Cardiac muscle cell (in vitro differentiated cells and primary cell): Measurements from ENCODE around the gene MUC15. TPM values are rescaled to one million over a fixed set of nuclear protein-coding genes. Genes with fewer than 3 reads are reported as not detected.

Experiments
- DNase-seq, 2 donors: peaks; one replicate each; pipeline versions ENCODE4 v3.0.0 to v3.0.0-alpha.2; 2010 to 2017; ENCODE audit warnings: low read depth in 1 of 2, low spot score in 1 of 2
- H3K27ac ChIP-seq: fragments of 200-600 bp; sonication (generic); 2 replicates; pipeline ENCODE4 v1.5.1; 2016
- H3K27me3 ChIP-seq: fragments of 200-600 bp; sonication (generic); 2 replicates; pipeline ENCODE4 v1.6.0; 2016; ENCODE audit warnings: control low read depth
- H3K36me3 ChIP-seq: fragments of 200-600 bp; sonication (generic); 2 replicates; pipeline ENCODE4 v1.5.1; 2016; ENCODE audit warnings: control low read depth
- H3K4me1 ChIP-seq: fragments of 200-600 bp; sonication (generic); 2 replicates; pipeline ENCODE4 v1.8.1; 2017; ENCODE audit warnings: low read depth, mild to moderate bottlenecking, mixed run types
- H3K4me3 ChIP-seq: fragments of 200-600 bp; sonication (generic); 2 replicates; pipeline ENCODE4 v1.5.1; 2016; ENCODE audit warnings: mild to moderate bottlenecking
- H3K9me3 ChIP-seq: fragments of 200-600 bp; sonication (generic); 2 replicates; pipeline ENCODE4 v1.5.1; 2017; ENCODE audit warnings: low read depth, mild to moderate bottlenecking, control low read depth
- polyA plus RNA-seq: library from polyadenylated mRNA; unstranded; fragments of >200 nt; fragmentation: Nextera tagmentation; extraction: Ambion mirVana; gene quantifications from 2 replicates; pipeline ENCODE4 v1.2.1, GENCODE V29; 2016
- total RNA-seq: library from RNA; depleted of rRNA; stranded (reverse); fragments of >200 nt; gene quantifications from 2 replicates; pipeline ENCODE4 v1.2.3, GENCODE V29; 2016
- TF ChIP-seq, protein P1 (sequence below): IDR thresholded peaks from 2 replicates; pipeline ENCODE4 v1.5.1; 2012; ENCODE audit warnings: low read depth, mild to moderate bottlenecking, low read length

Gene MUC15
- total and polyA plus RNA-seq, 2 experiments from 2014 or later: not detected

DNA sequence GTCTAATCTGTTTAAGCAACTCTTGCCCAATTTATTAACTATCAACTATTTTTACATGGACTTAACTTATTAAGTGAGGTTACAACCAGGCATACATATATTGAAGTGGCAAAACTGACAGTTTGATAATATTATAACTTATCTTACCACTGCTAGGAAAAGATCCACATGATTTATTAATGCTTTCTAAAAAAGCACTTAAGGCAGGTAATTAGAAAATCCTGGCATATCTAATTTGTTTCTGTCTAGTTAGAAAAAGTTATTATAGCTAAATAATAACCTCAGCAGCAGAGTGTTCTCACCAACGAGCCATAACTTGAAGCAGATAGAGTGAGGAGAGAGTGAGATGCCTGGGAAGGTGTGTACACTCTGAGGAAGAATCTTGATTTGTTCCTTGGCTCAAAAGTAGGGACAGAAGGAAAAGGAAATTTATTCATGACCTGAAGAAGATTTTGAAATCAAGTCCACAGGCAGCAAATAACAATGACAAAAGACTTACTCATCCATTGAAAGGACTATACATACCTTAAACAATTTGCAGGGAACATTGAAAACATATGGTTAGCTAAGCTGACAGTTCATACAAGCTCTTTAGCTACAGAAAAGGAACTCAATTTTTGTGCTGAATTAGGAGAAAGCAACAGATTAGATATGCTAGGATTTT, 7.1 kb upstream of the MUC15 start:
- Histone ChIP-seq H3K36me3 (no peaks in the 10 kb centered on the region), H3K27ac (no peak overlapping the region), H3K9me3 (no peaks in the 10 kb centered on the region), H3K4me1 (no peaks in the 10 kb centered on the region), H3K27me3 (no peaks in the 10 kb centered on the region), H3K4me3 (no peak overlapping the region)
- no peak for DNase-seq
- TF ChIP-seq, protein P1, sequence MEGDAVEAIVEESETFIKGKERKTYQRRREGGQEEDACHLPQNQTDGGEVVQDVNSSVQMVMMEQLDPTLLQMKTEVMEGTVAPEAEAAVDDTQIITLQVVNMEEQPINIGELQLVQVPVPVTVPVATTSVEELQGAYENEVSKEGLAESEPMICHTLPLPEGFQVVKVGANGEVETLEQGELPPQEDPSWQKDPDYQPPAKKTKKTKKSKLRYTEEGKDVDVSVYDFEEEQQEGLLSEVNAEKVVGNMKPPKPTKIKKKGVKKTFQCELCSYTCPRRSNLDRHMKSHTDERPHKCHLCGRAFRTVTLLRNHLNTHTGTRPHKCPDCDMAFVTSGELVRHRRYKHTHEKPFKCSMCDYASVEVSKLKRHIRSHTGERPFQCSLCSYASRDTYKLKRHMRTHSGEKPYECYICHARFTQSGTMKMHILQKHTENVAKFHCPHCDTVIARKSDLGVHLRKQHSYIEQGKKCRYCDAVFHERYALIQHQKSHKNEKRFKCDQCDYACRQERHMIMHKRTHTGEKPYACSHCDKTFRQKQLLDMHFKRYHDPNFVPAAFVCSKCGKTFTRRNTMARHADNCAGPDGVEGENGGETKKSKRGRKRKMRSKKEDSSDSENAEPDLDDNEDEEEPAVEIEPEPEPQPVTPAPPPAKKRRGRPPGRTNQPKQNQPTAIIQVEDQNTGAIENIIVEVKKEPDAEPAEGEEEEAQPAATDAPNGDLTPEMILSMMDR: no peak

DNA sequence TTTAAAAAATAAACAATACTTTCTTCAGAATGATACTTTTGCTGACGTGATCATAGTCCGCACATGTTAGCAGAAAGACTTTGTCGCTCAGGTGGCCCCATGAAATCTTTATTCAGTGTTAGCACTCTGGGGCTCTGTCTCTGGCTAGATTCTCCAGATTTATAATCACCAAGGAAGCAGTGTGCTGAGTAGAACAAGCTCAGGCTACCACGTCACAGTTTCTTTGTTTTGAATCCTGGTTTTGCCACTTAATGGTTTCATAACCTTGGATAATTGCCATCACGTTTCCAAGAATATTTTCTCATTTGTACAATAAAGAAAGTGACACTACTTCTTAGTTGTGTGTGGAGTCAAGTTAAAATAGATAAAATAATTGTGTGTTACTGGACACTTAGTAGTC, 3.9 kb upstream of the MUC15 start:
- Histone ChIP-seq H3K9me3 (no peaks in the 10 kb centered on the region), H3K4me1 (no peaks in the 10 kb centered on the region), H3K4me3 (no peak overlapping the region), H3K27me3 (no peaks in the 10 kb centered on the region), H3K27ac (no peak overlapping the region), H3K36me3 (no peaks in the 10 kb centered on the region)
- TF ChIP-seq, protein P1: no peak
- peak in 1 of 2 donors; percentile 48 for DNase-seq

DNA sequence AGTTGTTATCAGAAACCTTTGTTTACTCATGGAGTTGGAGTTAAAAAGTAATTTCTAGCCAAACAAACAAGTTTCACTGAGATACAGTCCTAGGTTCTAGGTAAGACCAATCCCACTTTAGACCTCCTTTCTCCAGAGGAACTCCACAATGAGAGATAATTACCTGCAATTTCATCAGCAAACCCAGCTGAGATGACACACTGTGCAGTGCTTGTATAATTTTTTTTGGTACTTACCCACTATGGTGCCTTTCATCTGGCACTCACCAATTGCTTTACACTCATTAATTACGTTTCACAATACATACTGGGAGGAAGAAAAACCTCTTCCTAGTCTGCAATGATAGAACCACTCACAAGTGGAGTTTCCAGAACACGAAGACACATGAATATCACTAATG, 1.8 kb upstream of the MUC15 start:
- Histone ChIP-seq H3K9me3 (no peaks in the 10 kb centered on the region), H3K36me3 (no peaks in the 10 kb centered on the region), H3K27ac (no peak overlapping the region), H3K4me3 (no peak overlapping the region), H3K4me1 (no peaks in the 10 kb centered on the region), H3K27me3 (no peaks in the 10 kb centered on the region)
- no peak for DNase-seq
- TF ChIP-seq, protein P1: no peak

DNA sequence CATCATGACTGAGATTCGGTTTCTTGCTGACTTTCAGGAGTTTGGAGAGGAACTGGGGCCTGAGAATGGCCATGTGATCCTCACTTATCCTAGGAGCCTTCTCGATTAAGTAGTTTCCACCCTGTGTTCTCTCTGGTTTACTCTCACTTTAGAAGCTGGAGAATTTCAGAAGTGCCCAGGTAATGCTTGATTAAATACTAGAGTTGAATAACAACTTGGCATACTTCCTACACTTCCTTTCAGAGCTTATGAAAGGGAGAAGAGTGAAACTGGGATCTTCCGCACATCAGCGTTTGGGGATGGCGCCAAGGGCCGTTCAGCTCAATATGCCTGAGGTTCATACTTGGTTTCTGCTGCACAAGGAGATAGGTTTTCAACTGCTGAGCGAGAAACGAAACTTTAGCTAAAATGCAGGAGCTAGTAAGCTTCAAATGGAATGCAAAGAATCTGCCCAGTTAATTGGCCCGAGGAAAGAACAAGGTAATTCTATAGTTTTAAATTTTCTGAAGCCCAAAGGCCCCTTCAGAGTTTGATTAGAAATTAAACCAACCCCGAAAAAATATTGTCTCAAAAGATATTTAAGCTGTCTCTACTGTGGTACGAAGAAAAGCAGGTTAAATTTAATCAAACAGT, 823 bp upstream of the MUC15 start:
- Histone ChIP-seq H3K4me1 (no peaks in the 10 kb centered on the region), H3K27me3 (no peaks in the 10 kb centered on the region), H3K36me3 (no peaks in the 10 kb centered on the region), H3K27ac (no peak overlapping the region), H3K9me3 (no peaks in the 10 kb centered on the region), H3K4me3 (no peak overlapping the region)
- TF ChIP-seq, protein P1: no peak
- no peak for DNase-seq

DNA sequence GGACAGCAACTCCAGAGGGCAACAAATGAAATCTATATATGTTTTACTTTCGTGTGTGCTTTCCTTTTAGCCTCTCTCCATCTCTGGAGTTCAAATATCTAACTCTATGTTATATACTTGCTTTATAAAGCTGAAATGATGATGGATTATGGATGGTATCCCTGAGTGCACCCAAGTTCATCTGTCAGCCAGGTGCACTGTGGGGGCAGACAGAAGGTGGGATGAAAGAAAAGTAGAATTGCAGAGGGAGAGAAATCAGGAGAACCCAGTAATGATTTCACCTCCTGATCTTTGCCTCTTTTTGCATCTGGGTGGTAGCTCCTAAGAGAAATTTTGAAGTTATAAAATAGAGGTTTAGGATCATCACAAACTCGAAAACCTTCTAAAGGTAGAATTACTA, 2.4 kb downstream of the MUC15 start:
- TF ChIP-seq, protein P1: no peak
- DNase-seq: no peak
- H3K27me3 ChIP-seq: no peaks in the 10 kb centered on the region
- no peak overlapping the region for H3K27ac ChIP-seq
- no peaks in the 10 kb centered on the region for H3K4me1 ChIP-seq
- no peak overlapping the region for H3K4me3 ChIP-seq
- H3K36me3 ChIP-seq: no peaks in the 10 kb centered on the region
- no peaks in the 10 kb centered on the region for H3K9me3 ChIP-seq
